LNCaP clone FGC (cell line): ENCODE results near the gene LACC1.

ENCODE experiments used
- DNase-seq: peaks from one replicate; pipeline ENCODE4 v3.0.0-alpha.2; 2011; ENCODE audit warnings: low read depth
- H3K4me3 ChIP-seq: 2 replicates; pipeline ENCODE4 v1.5.1; 2011; ENCODE audit warnings: mild to moderate bottlenecking, low read depth, low read length, control low read depth
- TF ChIP-seq, protein P1 (sequence below): IDR thresholded peaks from 2 replicates; pipeline ENCODE4 v1.5.1; 2012; ENCODE audit warnings: mild to moderate bottlenecking; ENCODE audit not compliant: control insufficient read depth, insufficient read depth; ENCODE audit errors: extremely low read depth

The LACC1 gene

DNA sequence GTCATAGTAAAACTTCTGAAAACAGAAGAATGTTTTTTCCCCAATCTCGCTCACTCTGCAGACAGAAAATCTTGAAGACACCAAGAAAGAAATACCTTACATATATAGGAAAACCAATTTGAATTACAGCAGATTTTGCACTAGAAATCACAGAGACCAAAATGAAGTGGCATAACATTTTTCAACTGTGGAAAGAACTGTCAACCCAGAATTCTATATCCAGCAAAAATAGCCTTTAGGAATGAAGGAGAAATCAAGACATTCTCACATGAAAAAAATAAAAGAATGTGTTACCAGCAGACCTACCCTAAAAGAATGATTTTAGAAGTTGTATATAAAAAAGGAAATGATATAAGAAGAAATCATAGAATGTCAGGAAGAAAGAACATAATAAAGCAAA is 28.8 kb upstream of the LACC1 start:
- no peak for DNase-seq
- H3K4me3 ChIP-seq: no peak overlapping the region
- TF ChIP-seq, protein P1, sequence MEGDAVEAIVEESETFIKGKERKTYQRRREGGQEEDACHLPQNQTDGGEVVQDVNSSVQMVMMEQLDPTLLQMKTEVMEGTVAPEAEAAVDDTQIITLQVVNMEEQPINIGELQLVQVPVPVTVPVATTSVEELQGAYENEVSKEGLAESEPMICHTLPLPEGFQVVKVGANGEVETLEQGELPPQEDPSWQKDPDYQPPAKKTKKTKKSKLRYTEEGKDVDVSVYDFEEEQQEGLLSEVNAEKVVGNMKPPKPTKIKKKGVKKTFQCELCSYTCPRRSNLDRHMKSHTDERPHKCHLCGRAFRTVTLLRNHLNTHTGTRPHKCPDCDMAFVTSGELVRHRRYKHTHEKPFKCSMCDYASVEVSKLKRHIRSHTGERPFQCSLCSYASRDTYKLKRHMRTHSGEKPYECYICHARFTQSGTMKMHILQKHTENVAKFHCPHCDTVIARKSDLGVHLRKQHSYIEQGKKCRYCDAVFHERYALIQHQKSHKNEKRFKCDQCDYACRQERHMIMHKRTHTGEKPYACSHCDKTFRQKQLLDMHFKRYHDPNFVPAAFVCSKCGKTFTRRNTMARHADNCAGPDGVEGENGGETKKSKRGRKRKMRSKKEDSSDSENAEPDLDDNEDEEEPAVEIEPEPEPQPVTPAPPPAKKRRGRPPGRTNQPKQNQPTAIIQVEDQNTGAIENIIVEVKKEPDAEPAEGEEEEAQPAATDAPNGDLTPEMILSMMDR: no peak

DNA sequence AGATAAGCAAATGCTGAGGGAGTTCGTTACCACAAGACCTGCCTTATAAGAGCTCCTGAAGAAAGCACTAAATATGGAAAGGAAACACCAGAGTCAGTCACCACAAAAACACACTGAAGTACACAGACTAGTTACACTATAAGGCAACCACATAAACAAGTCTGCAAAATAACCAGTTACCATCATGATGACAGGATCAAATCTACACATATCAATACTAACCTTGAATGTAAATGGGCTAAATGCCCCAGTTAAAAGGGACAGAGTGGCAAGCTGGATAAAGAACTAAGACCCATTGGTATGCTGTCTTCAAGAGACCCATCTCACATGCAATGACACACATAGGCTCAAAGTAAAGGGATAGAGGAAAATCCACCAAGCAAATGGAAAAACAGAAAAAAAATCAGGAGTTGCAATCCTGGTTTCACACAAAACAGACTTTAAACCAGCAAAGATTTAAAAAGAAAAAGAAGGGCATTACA is 26.7 kb upstream of the LACC1 start:
- H3K4me3 ChIP-seq: no peak overlapping the region
- TF ChIP-seq, protein P1: no peak
- DNase-seq: no peak

DNA sequence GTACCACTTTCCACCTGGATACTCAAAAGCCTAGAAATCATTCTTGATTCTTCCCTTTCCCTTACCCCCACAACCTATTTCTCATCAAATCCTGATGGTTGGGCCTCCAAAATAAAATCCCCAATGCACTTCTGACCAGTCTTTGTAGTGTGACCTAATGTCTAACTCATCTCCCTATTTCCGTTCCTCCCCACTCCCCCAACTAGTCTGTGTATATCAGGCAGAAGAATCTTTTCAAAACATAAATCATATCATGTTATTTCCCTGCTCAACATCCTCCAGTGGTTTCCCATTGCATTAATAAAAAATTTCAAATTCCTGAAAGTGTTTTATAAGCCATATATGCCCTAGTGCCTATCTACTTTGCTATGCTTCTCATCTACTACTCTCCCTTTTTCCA is 17.8 kb upstream of the LACC1 start:
- TF ChIP-seq, protein P1: no peak
- no peak overlapping the region for H3K4me3 ChIP-seq
- DNase-seq: no peak

DNA sequence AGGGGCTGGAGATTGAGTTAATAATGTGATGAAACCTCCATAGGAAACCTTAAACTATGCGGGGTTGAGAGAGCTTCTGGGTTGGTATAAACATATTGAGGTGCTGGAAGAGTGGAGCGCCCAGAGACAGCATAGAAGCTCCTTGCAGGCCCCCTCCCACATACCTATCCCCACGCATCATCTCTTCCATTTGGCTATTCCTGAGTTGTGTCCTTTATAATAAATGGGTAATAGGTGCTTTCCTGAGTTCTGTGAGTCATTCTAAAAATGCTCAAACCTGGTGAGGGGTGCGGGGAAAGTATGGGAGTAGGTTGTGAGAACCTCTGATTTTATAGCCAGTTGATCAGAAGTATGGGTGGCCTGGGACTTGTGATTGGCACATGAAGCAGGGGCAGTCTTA is 14.8 kb upstream of the LACC1 start:
- DNase-seq: no peak
- no peak overlapping the region for H3K4me3 ChIP-seq
- TF ChIP-seq, protein P1: no peak

DNA sequence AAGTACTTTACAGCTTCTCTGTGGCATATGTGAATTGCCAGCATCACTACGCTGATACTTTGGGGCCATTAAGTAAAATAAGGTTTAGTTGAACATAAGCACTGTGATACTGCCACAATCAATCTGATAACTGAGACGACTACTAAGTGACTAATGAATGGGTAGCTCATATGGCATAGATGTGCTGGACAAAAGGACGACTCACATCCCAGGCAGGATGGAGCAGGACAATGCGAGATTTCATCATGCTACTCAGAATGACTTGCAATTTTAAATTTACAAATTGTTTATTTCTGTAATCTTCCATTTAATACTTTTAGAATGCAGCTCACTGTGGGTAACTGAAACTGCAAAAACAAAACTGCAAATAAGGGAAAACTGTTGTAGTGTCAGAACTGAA is 13.8 kb upstream of the LACC1 start:
- TF ChIP-seq, protein P1: no peak
- DNase-seq: no peak
- no peak overlapping the region for H3K4me3 ChIP-seq

DNA sequence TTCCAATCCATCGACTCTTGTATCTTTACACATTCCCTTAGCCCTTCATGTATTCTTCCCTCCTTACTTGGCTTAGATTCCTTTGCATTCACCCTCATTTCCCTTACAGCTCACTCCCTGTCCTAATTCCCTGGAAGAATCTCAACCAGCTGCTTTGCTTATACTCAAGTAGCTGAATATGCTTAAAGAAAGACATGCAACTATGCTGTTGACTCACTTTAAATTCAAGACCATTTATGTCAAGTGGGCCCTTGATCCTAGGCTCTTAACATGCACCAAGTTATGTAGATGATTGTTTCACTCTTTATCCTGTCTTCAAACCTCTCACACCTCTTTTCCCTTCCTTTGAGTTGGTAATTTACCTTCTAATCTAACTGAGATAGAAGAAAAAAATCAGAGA is 7.5 kb upstream of the LACC1 start:
- H3K4me3 ChIP-seq: no peak overlapping the region
- TF ChIP-seq, protein P1: no peak
- DNase-seq: no peak

DNA sequence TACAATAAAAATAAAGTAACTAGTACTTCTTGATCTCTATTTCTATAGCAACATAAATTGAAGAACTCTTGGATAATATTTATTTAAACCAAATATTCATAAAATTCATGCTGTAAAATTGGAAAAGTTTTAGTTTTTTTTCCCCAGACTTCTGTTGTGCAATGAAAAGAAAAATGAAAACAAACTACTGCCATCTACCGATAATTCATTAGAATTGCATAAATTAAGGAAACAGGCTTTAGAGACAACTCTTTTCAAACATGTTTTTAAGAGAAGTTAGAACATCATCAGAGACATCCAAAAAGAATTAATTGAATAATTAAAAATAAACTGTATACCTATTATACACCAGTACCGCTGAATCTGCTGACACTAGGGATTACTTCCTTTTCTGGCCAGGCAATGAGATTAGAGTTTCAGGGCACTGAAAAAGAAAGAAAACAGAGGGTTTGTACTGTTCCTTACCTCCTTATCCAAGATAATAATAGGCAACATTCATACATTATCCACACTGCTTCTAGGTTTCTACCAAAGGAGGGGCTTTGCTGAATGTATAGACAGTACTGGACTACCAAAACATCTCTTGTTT is 5.1 kb upstream of the LACC1 start:
- TF ChIP-seq, protein P1: peak; percentile 51
- no peak for DNase-seq
- H3K4me3 ChIP-seq: no peak overlapping the region
